Epithelial cell of proximal tubule (primary cell): ENCODE measurements around the gene SLC24A3. TPM values are rescaled to one million over a fixed set of nuclear protein-coding genes. Genes with fewer than 3 reads are reported as not detected.

Experiments
- DNase-seq: peaks from one replicate; pipeline ENCODE4 v3.0.0-alpha.2; 2011; ENCODE audit warnings: low read depth
- H3K4me3 ChIP-seq: 2 replicates; pipeline ENCODE4 v1.5.1; 2011; ENCODE audit warnings: low read depth, mild to moderate bottlenecking, low read length
- CTCF ChIP-seq: conservative IDR thresholded peaks from 2 replicates; pipeline ENCODE4 v1.5.1; 2012; ENCODE audit warnings: low read depth, mild to moderate bottlenecking, low read length
- total RNA-seq: library from RNA; depleted of rRNA; stranded (reverse); fragments of >200 nt; gene quantifications from 2 replicates; pipeline ENCODE4 v1.2.3, GENCODE V29; 2015

SLC24A3 gene
- total RNA-seq, 1 donor from 2014 or later: not detected

- TF ChIP-seq CTCF: no peak
- no peak for DNase-seq
- no peak overlapping the region for H3K4me3 ChIP-seq
These were observed 155.1 kb downstream of the SLC24A3 start for GRCh38 chr20:19367591-19367990.

GRCh38 chr20:19368351-19368750 lies 155.9 kb downstream of the SLC24A3 start:
- no peak for TF ChIP-seq CTCF
- H3K4me3 ChIP-seq: no peak overlapping the region
- no peak for DNase-seq

- H3K4me3 ChIP-seq: no peak overlapping the region
- TF ChIP-seq CTCF: no peak
- DNase-seq: no peak
These were observed 157.9 kb downstream of the SLC24A3 start for GRCh38 chr20:19370076-19371075.

GRCh38 chr20:19371112-19371511 lies 158.7 kb downstream of the SLC24A3 start:
- TF ChIP-seq CTCF: no peak
- DNase-seq: no peak
- H3K4me3 ChIP-seq: no peak overlapping the region

- no peak for TF ChIP-seq CTCF
- no peak overlapping the region for H3K4me3 ChIP-seq
- DNase-seq: no peak
These were observed 161.8 kb downstream of the SLC24A3 start for GRCh38 chr20:19374216-19374615.

- H3K4me3 ChIP-seq: no peak overlapping the region
- no peak for TF ChIP-seq CTCF
- DNase-seq: no peak
These were observed 163.0 kb downstream of the SLC24A3 start for GRCh38 chr20:19375395-19375794.
